CD4-positive, CD25-positive, alpha-beta regulatory T cell (primary cell): ENCODE measurements around the gene ARHGAP8. TPM values are rescaled to one million over a fixed set of nuclear protein-coding genes. Genes with fewer than 3 reads are reported as not detected.

Experiments
- ATAC-seq, 2 donors: fragments of 150-1000 bp; cut with Tn5 transposase; one replicate each; pipeline ENCODE4 v1.10.0; 2021; ENCODE audit warnings: low read depth in 2 of 2, moderate number of reproducible peaks in 2 of 2, moderate library complexity in 1 of 2
- DNase-seq, 3 donors: peaks; one replicate each; pipeline versions ENCODE4 v3.0.0 to v3.0.0-alpha.2; 2012 to 2022; ENCODE audit warnings: mixed read lengths in 1 of 3
- H3K27ac ChIP-seq: one replicate; pipeline ENCODE4 v1.7.0; 2013; ENCODE audit warnings: mild to moderate bottlenecking, low read length; ENCODE audit not compliant: insufficient read depth, poor library complexity, severe bottlenecking
- H3K27me3 ChIP-seq: one replicate; pipeline ENCODE4 v1.7.0; 2013; ENCODE audit warnings: low read length; ENCODE audit not compliant: control insufficient read depth, insufficient read depth
- H3K36me3 ChIP-seq: one replicate; pipeline ENCODE4 v1.7.0; 2013; ENCODE audit warnings: mild to moderate bottlenecking, low read length, moderate library complexity; ENCODE audit not compliant: control insufficient read depth, insufficient read depth
- H3K4me1 ChIP-seq: 2 replicates; pipeline ENCODE4 v1.7.0; 2013; ENCODE audit warnings: mild to moderate bottlenecking, low read length; ENCODE audit not compliant: insufficient read depth, control insufficient read depth, poor library complexity, severe bottlenecking
- H3K4me3 ChIP-seq: one replicate; pipeline ENCODE4 v1.7.0; 2013; ENCODE audit warnings: low read depth, mild to moderate bottlenecking, low read length, moderate library complexity
- H3K9me3 ChIP-seq, 2 experiments: 1 replicate in 1 of 2; 2 replicates in 1 of 2; pipeline ENCODE4 v1.7.0; 2013; ENCODE audit warnings: low read length in 2 of 2, mild to moderate bottlenecking in 1 of 2, moderate library complexity in 1 of 2; ENCODE audit not compliant: control insufficient read depth in 2 of 2
- H3K27ac Mint-ChIP-seq, 3 donors: one replicate each; pipeline ENCODE4 v1.8.0; 2020 to 2022; ENCODE audit warnings: mild to moderate bottlenecking in 3 of 3, mixed read lengths in 3 of 3, moderate library complexity in 2 of 3
- H3K27me3 Mint-ChIP-seq: one replicate; pipeline ENCODE4 v1.8.0; 2022; ENCODE audit warnings: mild to moderate bottlenecking, mixed read lengths
- H3K36me3 Mint-ChIP-seq: one replicate; pipeline ENCODE4 v1.8.0; 2020; ENCODE audit warnings: mixed read lengths
- H3K4me1 Mint-ChIP-seq, 4 donors: one replicate each; pipeline ENCODE4 v1.8.0; 2020 to 2022; ENCODE audit warnings: mixed read lengths in 4 of 4, mild to moderate bottlenecking in 1 of 4
- H3K4me3 Mint-ChIP-seq, 4 donors: one replicate each; pipeline ENCODE4 v1.8.0; 2020 to 2022; ENCODE audit warnings: mild to moderate bottlenecking in 4 of 4, mixed read lengths in 4 of 4, moderate library complexity in 3 of 4
- H3K9me3 Mint-ChIP-seq, 7 donors: one replicate each; pipeline ENCODE4 v1.8.0; 2020 to 2022; ENCODE audit warnings: mixed read lengths in 7 of 7, mild to moderate bottlenecking in 3 of 7, moderate library complexity in 2 of 7
- polyA plus RNA-seq, 4 donors: library from polyadenylated mRNA; unstranded; fragments of 300-500 nt; fragmentation: Illumina TruSeq; gene quantifications; one replicate each; pipeline ENCODE4 v1.2.3, GENCODE V29; 2021
- total RNA-seq: library from RNA; stranded (reverse); gene quantifications from one replicate; pipeline ENCODE4 v1.2.3, GENCODE V29; 2022

Gene ARHGAP8
- total and polyA plus RNA-seq, 5 donors from 2014 or later: 0.18 to 2.6 (median 0.51) TPM; not detected in 1

- Histone ChIP-seq H3K4me1 (no peaks in the 10 kb centered on the region), H3K4me3 (no peak overlapping the region), H3K27ac (no peak overlapping the region), H3K9me3 (peaks cover 3 to 8% of the 10 kb centered on the region in 2 experiments), H3K36me3 (no peaks in the 10 kb centered on the region), H3K27me3 (no peaks in the 10 kb centered on the region)
- DNase-seq (no peak), ATAC-seq (no peak)
- no peak overlapping the region for H3K4me3 Mint-ChIP-seq
- H3K36me3 Mint-ChIP-seq: no peaks in the 10 kb centered on the region
- H3K27me3 Mint-ChIP-seq: peaks cover 7% of the 10 kb centered on the region
- no peak overlapping the region for H3K27ac Mint-ChIP-seq
- H3K4me1 Mint-ChIP-seq: no peaks in the 10 kb centered on the region
- H3K9me3 Mint-ChIP-seq: peaks cover 0 to 8% (median 3%) of the 10 kb centered on the region in 7 donors
Measured at GRCh38 chr22:44834065-44834464, 81.7 kb downstream of the ARHGAP8 start.

- H3K27ac Mint-ChIP-seq: no peak overlapping the region
- Histone ChIP-seq H3K27me3 (no peaks in the 10 kb centered on the region), H3K27ac (no peak overlapping the region), H3K36me3 (no peaks in the 10 kb centered on the region), H3K4me3 (no peak overlapping the region), H3K9me3 (peaks cover 3 to 8% of the 10 kb centered on the region in 2 experiments), H3K4me1 (no peaks in the 10 kb centered on the region)
- peaks cover 0 to 8% (median 3%) of the 10 kb centered on the region in 7 donors for H3K9me3 Mint-ChIP-seq
- H3K4me3 Mint-ChIP-seq: no peak overlapping the region
- H3K4me1 Mint-ChIP-seq: no peaks in the 10 kb centered on the region
- ATAC-seq (no peak), DNase-seq (no peak)
- H3K27me3 Mint-ChIP-seq: no peaks in the 10 kb centered on the region
- H3K36me3 Mint-ChIP-seq: no peaks in the 10 kb centered on the region
Measured at GRCh38 chr22:44837481-44837880, 85.1 kb downstream of the ARHGAP8 start.

- H3K4me1 ChIP-seq: no peaks in the 10 kb centered on the region
- no peaks in the 10 kb centered on the region for H3K27me3 Mint-ChIP-seq
- no peaks in the 10 kb centered on the region for H3K36me3 ChIP-seq
- no peak overlapping the region for H3K4me3 Mint-ChIP-seq
- no peak overlapping the region for H3K27ac ChIP-seq
- H3K27ac Mint-ChIP-seq: no peak overlapping the region
- H3K9me3 ChIP-seq: peaks cover 3 to 8% of the 10 kb centered on the region in 2 experiments
- DNase-seq (no peak), ATAC-seq (no peak)
- no peaks in the 10 kb centered on the region for H3K27me3 ChIP-seq
- H3K4me3 ChIP-seq: no peak overlapping the region
- H3K36me3 Mint-ChIP-seq: no peaks in the 10 kb centered on the region
- H3K9me3 Mint-ChIP-seq: peaks cover 0 to 8% (median 3%) of the 10 kb centered on the region in 7 donors
- H3K4me1 Mint-ChIP-seq: no peaks in the 10 kb centered on the region
Measured at GRCh38 chr22:44838316-44839016, 86.1 kb downstream of the ARHGAP8 start.

GRCh38 chr22:44839061-44839460 lies 86.7 kb downstream of the ARHGAP8 start:
- Mint-ChIP-seq H3K4me3 (no peak overlapping the region), H3K36me3 (no peaks in the 10 kb centered on the region), H3K27ac (no peak overlapping the region), H3K27me3 (no peaks in the 10 kb centered on the region), H3K4me1 (no peaks in the 10 kb centered on the region), H3K9me3 (peaks cover 0 to 11% (median 5%) of the 10 kb centered on the region in 7 donors)
- H3K27ac ChIP-seq: no peak overlapping the region
- DNase-seq (no peak), ATAC-seq (no peak)
- H3K4me3 ChIP-seq: no peak overlapping the region
- H3K4me1 ChIP-seq: no peaks in the 10 kb centered on the region
- H3K9me3 ChIP-seq: peaks cover 3 to 8% of the 10 kb centered on the region in 2 experiments
- H3K36me3 ChIP-seq: no peaks in the 10 kb centered on the region
- no peaks in the 10 kb centered on the region for H3K27me3 ChIP-seq

GRCh38 chr22:44839721-44840120 lies 87.3 kb downstream of the ARHGAP8 start:
- Mint-ChIP-seq H3K9me3 (peaks cover 0 to 15% (median 3%) of the 10 kb centered on the region in 7 donors), H3K27ac (no peak overlapping the region), H3K36me3 (no peaks in the 10 kb centered on the region), H3K4me1 (no peaks in the 10 kb centered on the region), H3K4me3 (no peak overlapping the region), H3K27me3 (peaks cover 5% of the 10 kb centered on the region)
- DNase-seq (no peak), ATAC-seq (no peak)
- Histone ChIP-seq H3K9me3 (peaks cover 4 to 5% of the 10 kb centered on the region in 2 experiments), H3K4me3 (no peak overlapping the region), H3K27me3 (no peaks in the 10 kb centered on the region), H3K4me1 (no peaks in the 10 kb centered on the region), H3K36me3 (no peaks in the 10 kb centered on the region), H3K27ac (no peak overlapping the region)

GRCh38 chr22:44840611-44841322 lies 88.4 kb downstream of the ARHGAP8 start:
- Histone ChIP-seq H3K27ac (no peak overlapping the region), H3K36me3 (no peaks in the 10 kb centered on the region), H3K4me3 (no peak overlapping the region), H3K27me3 (no peaks in the 10 kb centered on the region), H3K9me3 (peaks cover 0 to 2% of the 10 kb centered on the region in 2 experiments), H3K4me1 (no peaks in the 10 kb centered on the region)
- peaks cover 9% of the 10 kb centered on the region for H3K27me3 Mint-ChIP-seq
- ATAC-seq (no peak), DNase-seq (no peak)
- no peak overlapping the region for H3K27ac Mint-ChIP-seq
- peaks cover 0 to 13% (median 3%) of the 10 kb centered on the region in 7 donors for H3K9me3 Mint-ChIP-seq
- no peak overlapping the region for H3K4me3 Mint-ChIP-seq
- no peaks in the 10 kb centered on the region for H3K36me3 Mint-ChIP-seq
- no peaks in the 10 kb centered on the region for H3K4me1 Mint-ChIP-seq

- no peak for ATAC-seq
- H3K4me1 Mint-ChIP-seq: no peaks in the 10 kb centered on the region
- no peak overlapping the region for H3K27ac ChIP-seq
- H3K4me1 ChIP-seq: no peaks in the 10 kb centered on the region
- H3K4me3 Mint-ChIP-seq: no peak overlapping the region
- no peak overlapping the region for H3K27ac Mint-ChIP-seq
- peaks cover 0 to 2% of the 10 kb centered on the region in 2 experiments for H3K9me3 ChIP-seq
- no peak overlapping the region for H3K4me3 ChIP-seq
- DNase-seq: no peak
- no peaks in the 10 kb centered on the region for H3K36me3 ChIP-seq
- no peaks in the 10 kb centered on the region for H3K36me3 Mint-ChIP-seq
- H3K27me3 ChIP-seq: no peaks in the 10 kb centered on the region
- H3K9me3 Mint-ChIP-seq: peaks cover 0 to 10% (median 4%) of the 10 kb centered on the region in 7 donors
- peaks cover 9% of the 10 kb centered on the region for H3K27me3 Mint-ChIP-seq
Measured at GRCh38 chr22:44842417-44842816, 90.0 kb downstream of the ARHGAP8 start.
